SU-DHL-6 (cell line): ENCODE results near the gene ACOT8.

ENCODE experiments used
- CTCF ChIP-seq: fragments of 200-600 bp; sonication (generic); IDR thresholded peaks from one replicate; pipeline ENCODE4 v1.5.1; 2017; ENCODE audit warnings: antibody characterized with exemption, mild to moderate bottlenecking, low read length, moderate library complexity; ENCODE audit not compliant: insufficient read depth, poor library complexity, severe bottlenecking
- EZH2phosphoT487 ChIP-seq: fragments of 200-600 bp; sonication (generic), shearing (Covaris generic); conservative IDR thresholded peaks from 2 replicates; pipeline ENCODE4 v1.6.1; 2018; ENCODE audit warnings: mild to moderate bottlenecking, antibody characterized with exemption, low read length, moderate library complexity, mixed read lengths

- TF ChIP-seq CTCF: no peak
- TF ChIP-seq EZH2phosphoT487: no peak
Observed at GRCh38 chr20:45892828-45893500, 35.8 kb upstream of the ACOT8 start.
